ENCODE data around the gene STK11IP. TPM values are rescaled to one million over a fixed set of nuclear protein-coding genes. Genes with fewer than 3 reads are reported as not detected.

Gene STK11IP
- total RNA-seq, 2 donors from 2014 or later, result 18.3 to 60.3 TPM

GRCh38 chr2:219611866-219612576 lies 14.4 kb downstream of the STK11IP start:
- no peak for DNase-seq (ENCODE audit: low spot score)
- H3K4me1 ChIP-seq (replicated peaks), result no peaks in the 10 kb centered on the region
- no peak for TF ChIP-seq CTCF (IDR thresholded peaks at IDR 0.05)
- TF ChIP-seq POLR2A (IDR thresholded peaks at IDR 0.05), result no peak
- no peak for TF ChIP-seq POLR2AphosphoS5 (IDR thresholded peaks at IDR 0.05)
- WGBS, result 83% methylated on average over 12 of the region's 12 CpGs
- intact Hi-C loops (cut with DNase I), result no loop called here
- no peaks in the 10 kb centered on the region for H3K9me3 ChIP-seq
- H3K27ac ChIP-seq, result no peak overlapping the region
- H3K27me3 ChIP-seq (replicated peaks; ENCODE audit: insufficient read depth), result no peaks in the 10 kb centered on the region
- peaks cover 9 to 11% of the 10 kb centered on the region in 2 donors for H3K36me3 ChIP-seq
- H3K4me3 ChIP-seq, result no peak overlapping the region

- no peak overlapping the region for H3K27ac ChIP-seq
- 86% methylated on average over 15 of the region's 15 CpGs for WGBS
- H3K4me1 ChIP-seq (replicated peaks), result no peaks in the 10 kb centered on the region
- no peaks in the 10 kb centered on the region for H3K9me3 ChIP-seq
- intact Hi-C loops (cut with DNase I), result no loop called here
- H3K4me3 ChIP-seq, result no peak overlapping the region
- no peaks in the 10 kb centered on the region for H3K27me3 ChIP-seq (replicated peaks; ENCODE audit: insufficient read depth)
- no peak for DNase-seq (ENCODE audit: low spot score)
- peaks cover 9 to 11% of the 10 kb centered on the region in 2 donors for H3K36me3 ChIP-seq
- TF ChIP-seq POLR2A (IDR thresholded peaks at IDR 0.05), result no peak
- no peak for TF ChIP-seq CTCF (IDR thresholded peaks at IDR 0.05)
- no peak for TF ChIP-seq POLR2AphosphoS5 (IDR thresholded peaks at IDR 0.05)
Measured at GRCh38 chr2:219612577-219613286, 15.1 kb downstream of the STK11IP start.

GRCh38 chr2:219613461-219614070 lies 15.9 kb downstream of the STK11IP start:
- no peaks in the 10 kb centered on the region for H3K4me1 ChIP-seq (replicated peaks)
- no peak overlapping the region for H3K4me3 ChIP-seq
- intact Hi-C loops (cut with DNase I), result no loop called here
- no peaks in the 10 kb centered on the region for H3K9me3 ChIP-seq
- 97% methylated on average over 10 of the region's 11 CpGs for WGBS
- H3K27ac ChIP-seq, result no peak overlapping the region
- no peaks in the 10 kb centered on the region for H3K27me3 ChIP-seq (replicated peaks; ENCODE audit: insufficient read depth)
- peaks cover 9% of the 10 kb centered on the region in 2 donors for H3K36me3 ChIP-seq
- no peak for DNase-seq (ENCODE audit: low spot score)
- TF ChIP-seq POLR2A (IDR thresholded peaks at IDR 0.05) (no peak), POLR2AphosphoS5 (IDR thresholded peaks at IDR 0.05) (no peak), CTCF (IDR thresholded peaks at IDR 0.05) (no peak)

GRCh38 chr2:219614076-219614860 lies 16.6 kb downstream of the STK11IP start:
- H3K4me3 ChIP-seq, result no peak overlapping the region
- no peak for DNase-seq (ENCODE audit: low spot score)
- H3K27me3 ChIP-seq (replicated peaks; ENCODE audit: insufficient read depth), result no peaks in the 10 kb centered on the region
- no peaks in the 10 kb centered on the region for H3K4me1 ChIP-seq (replicated peaks)
- no peak overlapping the region for H3K27ac ChIP-seq
- intact Hi-C loops (cut with DNase I), result no loop called here
- no peaks in the 10 kb centered on the region for H3K9me3 ChIP-seq
- 84% methylated on average over 11 of the region's 11 CpGs for WGBS
- H3K36me3 ChIP-seq, result peaks cover 6 to 9% of the 10 kb centered on the region in 2 donors
- TF ChIP-seq CTCF (IDR thresholded peaks at IDR 0.05), result no peak
- TF ChIP-seq POLR2A (IDR thresholded peaks at IDR 0.05), result no peak
- TF ChIP-seq POLR2AphosphoS5 (IDR thresholded peaks at IDR 0.05), result no peak
